ENCODE measurements around the gene MED13L. TPM values are rescaled to one million over a fixed set of nuclear protein-coding genes. Genes with fewer than 3 reads are reported as not detected.

The MED13L gene
- total and polyA plus RNA-seq, 2 of the 8 experiments (the other 6 are each of a cell fraction or from before 2014, with no cell fraction given) = 15.9 to 51.7 TPM

DNA sequence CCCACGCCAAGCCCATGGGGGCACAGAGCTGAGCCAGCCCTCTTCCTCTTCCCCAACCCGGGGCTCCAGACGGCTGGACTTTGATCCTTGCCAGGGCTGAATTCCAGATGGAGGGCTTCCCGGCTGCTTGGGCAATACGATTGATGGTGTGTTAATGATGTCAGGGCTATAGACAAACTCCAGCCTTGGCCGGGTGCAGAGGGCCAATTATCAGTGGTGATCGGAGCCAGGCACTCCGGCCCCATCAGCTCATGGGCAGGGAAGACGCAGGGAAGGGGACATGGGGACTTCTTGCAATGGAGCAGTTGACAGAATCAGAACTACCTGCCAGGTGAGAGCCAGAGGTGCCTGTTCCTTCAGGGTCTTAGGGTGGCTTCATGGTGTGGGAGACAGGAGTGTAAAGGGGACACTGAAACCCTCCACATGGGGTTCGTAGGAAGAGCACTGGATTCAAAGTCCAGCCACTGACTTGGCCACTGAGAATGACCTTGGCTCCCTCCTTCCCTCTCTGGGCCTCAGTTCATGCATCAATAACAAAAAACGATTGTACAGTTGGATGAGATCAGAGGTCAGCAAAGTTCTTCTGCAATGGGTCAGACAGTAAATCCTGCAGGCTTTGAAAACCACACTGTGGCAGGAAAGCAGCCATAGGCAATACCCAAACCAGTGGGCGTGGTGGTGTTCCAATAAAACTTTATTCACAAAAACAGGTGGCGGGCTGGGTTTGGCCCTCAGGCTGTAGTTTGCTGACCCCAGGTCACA lies 333.7 kb downstream of the MED13L start:
- H2AFZ ChIP-seq (ENCODE audit: low read length) = no peak overlapping the region
- no peak for FAIRE-seq
- no peak overlapping the region for H3K56ac ChIP-seq (replicated peaks; ENCODE audit: insufficient read length, low read depth, low read length)
- no peak for DNase-seq (ENCODE audit: low read depth in 1 of 2, low spot score in 2 of 2)
- WGBS, 2 experiments (ENCODE audit: extremely low coverage in 1 of 2, insufficient coverage in 1 of 2, insufficient read length in 1 of 2, insufficient replicate concordance in 2 of 2, low coverage in 1 of 2, low lambda C conversion rate in 2 of 2, missing lambda C conversion rate in 1 of 2) = 84% methylated on average over 13 of the region's 13 CpGs; no CpG with 5 or more reads in 1 of the 2 experiments
- no peak overlapping the region for H3K23ac ChIP-seq (ENCODE audit: insufficient read length)
- H4K20me1 ChIP-seq (replicated peaks in 1 of 2; ENCODE audit: control insufficient read depth in 1 of 2, insufficient read depth in 2 of 2, low read length in 2 of 2) = no peaks in the 10 kb centered on the region
- no peak overlapping the region for H2BK5ac ChIP-seq (ENCODE audit: low read depth, low read length)
- no peak overlapping the region for H3K27ac ChIP-seq (ENCODE audit: low read depth, low read length)
- H4K91ac ChIP-seq (replicated peaks; ENCODE audit: insufficient read length, low read length) = no peak overlapping the region
- no peak overlapping the region for H3K18ac ChIP-seq (ENCODE audit: extremely low read depth, low read length)
- H2AK5ac ChIP-seq (ENCODE audit: low read depth, low read length) = no peak overlapping the region
- no peak overlapping the region for H3K4me3 ChIP-seq (ENCODE audit: extremely low read depth in 1 of 4, insufficient read depth in 2 of 4, low read depth in 3 of 4, low read length in 4 of 4)
- no peaks in the 10 kb centered on the region for H3K79me2 ChIP-seq (ENCODE audit: control insufficient read depth in 1 of 2, insufficient read depth in 2 of 2, low read length in 2 of 2)
- H3K23me2 ChIP-seq (ENCODE audit: low read depth, low read length) = no peaks in the 10 kb centered on the region; the same call in 1 of the 2 replicates
- no peak overlapping the region for H4K8ac ChIP-seq (ENCODE audit: extremely low read depth, insufficient read depth, low read length)
- POLR2A ChIA-PET (ENCODE audit: partially characterized antibody) = interaction anchor here (1.2 kb wide), 1 partner anchor 71 kb away, joined by 4 read pairs; no protein-coding TSS in a partner anchor
- no peak overlapping the region for H3K14ac ChIP-seq (ENCODE audit: insufficient read length)
- H3K4ac ChIP-seq (replicated peaks; ENCODE audit: insufficient read length, low read depth, low read length) = no peak overlapping the region
- peaks cover 0 to 6% (median 2%) of the 10 kb centered on the region in 4 experiments; a peak in 4 of 7 replicates for H3K4me1 ChIP-seq (replicated peaks in 1 of 4; ENCODE audit: control insufficient read depth in 3 of 4, insufficient read depth in 4 of 4, low read length in 3 of 4)
- no peak overlapping the region for H2BK20ac ChIP-seq (ENCODE audit: low read length)
- H3K36me3 ChIP-seq (ENCODE audit: control insufficient read depth in 2 of 4, insufficient read depth in 4 of 4, low read length in 3 of 4) = no peaks in the 10 kb centered on the region
- no peaks in the 10 kb centered on the region for H3K27me3 ChIP-seq (replicated peaks in 1 of 4; ENCODE audit: control insufficient read depth in 3 of 4, extremely low read depth in 1 of 4, insufficient read depth in 3 of 4, low read length in 3 of 4)
- H4K5ac ChIP-seq (ENCODE audit: insufficient read length, low read depth, low read length) = no peak overlapping the region
- no peaks in the 10 kb centered on the region for H3K9me3 ChIP-seq (ENCODE audit: insufficient read depth in 2 of 2, low read depth in 1 of 2, low read length in 1 of 2)
- no peak overlapping the region for H2BK12ac ChIP-seq (ENCODE audit: low read depth, low read length)
- no peaks in the 10 kb centered on the region for H3K79me1 ChIP-seq (ENCODE audit: low read depth, low read length)
- no peak overlapping the region for H2BK15ac ChIP-seq (ENCODE audit: low read length)
- no peak overlapping the region for H2BK120ac ChIP-seq (replicated peaks; ENCODE audit: low read depth, low read length)
- H3K4me2 ChIP-seq (ENCODE audit: insufficient read depth in 1 of 2, low read depth in 2 of 2, low read length in 2 of 2) = no peak overlapping the region
- CTCF ChIA-PET (ENCODE audit: partially characterized antibody) = interaction anchor here (0.9 to 1.3 kb wide), 2 partner anchors 26 to 49 kb away, joined by 3 to 4 read pairs; no protein-coding TSS in a partner anchor
- no peak overlapping the region for H3K9ac ChIP-seq (replicated peaks in 1 of 4; ENCODE audit: extremely low read depth in 1 of 4, low read depth in 3 of 4, low read length in 3 of 4)
- no peak for TF ChIP-seq CREB1 (IDR thresholded peaks at IDR 0.05)
- no peak for TF ChIP-seq SAP30 (IDR thresholded peaks at IDR 0.05; ENCODE audit: insufficient read depth, insufficient replicate concordance, low read length)
- no peak for TF ChIP-seq POU5F1 (IDR thresholded peaks at IDR 0.05; ENCODE audit: low read depth, low read length)
- TF ChIP-seq, protein P1, sequence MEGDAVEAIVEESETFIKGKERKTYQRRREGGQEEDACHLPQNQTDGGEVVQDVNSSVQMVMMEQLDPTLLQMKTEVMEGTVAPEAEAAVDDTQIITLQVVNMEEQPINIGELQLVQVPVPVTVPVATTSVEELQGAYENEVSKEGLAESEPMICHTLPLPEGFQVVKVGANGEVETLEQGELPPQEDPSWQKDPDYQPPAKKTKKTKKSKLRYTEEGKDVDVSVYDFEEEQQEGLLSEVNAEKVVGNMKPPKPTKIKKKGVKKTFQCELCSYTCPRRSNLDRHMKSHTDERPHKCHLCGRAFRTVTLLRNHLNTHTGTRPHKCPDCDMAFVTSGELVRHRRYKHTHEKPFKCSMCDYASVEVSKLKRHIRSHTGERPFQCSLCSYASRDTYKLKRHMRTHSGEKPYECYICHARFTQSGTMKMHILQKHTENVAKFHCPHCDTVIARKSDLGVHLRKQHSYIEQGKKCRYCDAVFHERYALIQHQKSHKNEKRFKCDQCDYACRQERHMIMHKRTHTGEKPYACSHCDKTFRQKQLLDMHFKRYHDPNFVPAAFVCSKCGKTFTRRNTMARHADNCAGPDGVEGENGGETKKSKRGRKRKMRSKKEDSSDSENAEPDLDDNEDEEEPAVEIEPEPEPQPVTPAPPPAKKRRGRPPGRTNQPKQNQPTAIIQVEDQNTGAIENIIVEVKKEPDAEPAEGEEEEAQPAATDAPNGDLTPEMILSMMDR (IDR thresholded peaks at IDR 0.05; ENCODE audit: control extremely low read depth in 1 of 3, insufficient read depth in 1 of 3, low read depth in 1 of 3, low read length in 3 of 3) = no peak
- TF ChIP-seq BACH1 (IDR thresholded peaks at IDR 0.05; ENCODE audit: low read length) = no peak
- no peak for TF ChIP-seq SP4 (IDR thresholded peaks at IDR 0.05; ENCODE audit: low read length)
- TF ChIP-seq NANOG (IDR thresholded peaks at IDR 0.05; ENCODE audit: insufficient read depth, low read depth, low read length, poor library complexity, severe bottlenecking) = no peak
- no peak for TF ChIP-seq POLR2AphosphoS5 (IDR thresholded peaks at IDR 0.05; ENCODE audit: low read depth, low read length)
- no peak for TF ChIP-seq E2F6 (IDR thresholded peaks at IDR 0.05)
